ENCODE data around the gene BHLHA15. TPM values are rescaled to one million over a fixed set of nuclear protein-coding genes. Genes with fewer than 3 reads are reported as not detected.

The BHLHA15 gene
- total RNA-seq, 2 experiments from 2014 or later, result not detected

GRCh38 chr7:98213888-98214810 is 2.9 kb downstream of the BHLHA15 start:
- ChIA-PET POLR2A (interaction anchor here (0.7 kb wide), 1 partner anchor 12 kb away, joined by 3 read pairs; no protein-coding TSS in a partner anchor), CTCF (no interaction called here)
- Mint-ChIP-seq H3K9me3 (no peaks in the 10 kb centered on the region), H3K36me3 (ENCODE audit: low read depth) (peaks cover 23% of the 10 kb centered on the region), H3K4me1 (ENCODE audit: low read depth) (peaks cover 22% of the 10 kb centered on the region), H3K27me3 (no peaks in the 10 kb centered on the region), H3K4me3 (no peak overlapping the region), H3K27ac (no peak overlapping the region)
- intact Hi-C loops (cut with DNase I, micrococcal nuclease), result loop anchor here in 1 of 2 experiments (5.0 kb wide), 2 partner anchors 38 to 68 kb away; partner anchors contain the start of genes BRI3 and TECPR1
- H3K4me3 ChIP-seq (ENCODE audit: low read length), result no peak overlapping the region
- H3K27ac ChIP-seq (ENCODE audit: low read depth in 1 of 2, low read length in 2 of 2), result peak overlapping the region in 1 of 2 donors; percentile 16
- H3K27me3 ChIP-seq (ENCODE audit: control insufficient read depth in 1 of 2, insufficient read depth in 2 of 2, low read length in 2 of 2), result no peaks in the 10 kb centered on the region
- DNase-seq (peak in 1 of 14 experiments; percentile 15), ATAC-seq (ENCODE audit: poor library complexity) (no peak)
- H3K4me1 ChIP-seq (ENCODE audit: insufficient read depth, low read length), result peaks cover 13% of the 10 kb centered on the region
- no peak for TF ChIP-seq CTCF (IDR thresholded peaks at IDR 0.05)
- H3K36me3 ChIP-seq (ENCODE audit: insufficient read depth, low read length), result peaks cover 23% of the 10 kb centered on the region
- no peaks in the 10 kb centered on the region for H3K9me3 ChIP-seq (ENCODE audit: control insufficient read depth in 1 of 2, insufficient read depth in 1 of 2, low read length in 2 of 2)

- ChIA-PET POLR2A (interaction anchor here (0.8 kb wide), 1 partner anchor 36 kb away, joined by 3 read pairs; no protein-coding TSS in a partner anchor), CTCF (no interaction called here)
- H3K4me1 Mint-ChIP-seq (ENCODE audit: low read depth), result peaks cover 22% of the 10 kb centered on the region
- no peaks in the 10 kb centered on the region for H3K9me3 ChIP-seq (ENCODE audit: control insufficient read depth in 1 of 2, insufficient read depth in 1 of 2, low read length in 2 of 2)
- H3K9me3 Mint-ChIP-seq, result no peaks in the 10 kb centered on the region
- peaks cover 30% of the 10 kb centered on the region for H3K36me3 Mint-ChIP-seq (ENCODE audit: low read depth)
- ATAC-seq (ENCODE audit: poor library complexity) (no peak), DNase-seq (peak in 1 of 14 experiments; percentile 12)
- no peak overlapping the region for H3K4me3 Mint-ChIP-seq
- H3K27me3 ChIP-seq (ENCODE audit: control insufficient read depth in 1 of 2, insufficient read depth in 2 of 2, low read length in 2 of 2), result no peaks in the 10 kb centered on the region
- H3K36me3 ChIP-seq (ENCODE audit: insufficient read depth, low read length), result peaks cover 23% of the 10 kb centered on the region
- H3K4me3 ChIP-seq (ENCODE audit: low read length), result no peak overlapping the region
- no peak overlapping the region for H3K27ac ChIP-seq (ENCODE audit: low read depth in 1 of 2, low read length in 2 of 2)
- H3K27me3 Mint-ChIP-seq, result no peaks in the 10 kb centered on the region
- no peak for TF ChIP-seq CTCF (IDR thresholded peaks at IDR 0.05)
- H3K4me1 ChIP-seq (ENCODE audit: insufficient read depth, low read length), result peaks cover 13% of the 10 kb centered on the region
- intact Hi-C loops (cut with DNase I, micrococcal nuclease), result loop anchor here in 1 of 2 experiments (5.0 kb wide), 2 partner anchors 37 to 67 kb away; partner anchors contain the start of genes BRI3 and TECPR1
- no peak overlapping the region for H3K27ac Mint-ChIP-seq
These were observed 3.6 kb downstream of the BHLHA15 start for GRCh38 chr7:98214811-98215321.

GRCh38 chr7:98215561-98216495 is 4.6 kb downstream of the BHLHA15 start:
- no peak for ATAC-seq (ENCODE audit: poor library complexity)
- no peak for TF ChIP-seq CTCF (IDR thresholded peaks at IDR 0.05)
- Mint-ChIP-seq H3K4me3 (no peak overlapping the region), H3K27me3 (no peaks in the 10 kb centered on the region), H3K4me1 (ENCODE audit: low read depth) (peaks cover 20% of the 10 kb centered on the region), H3K27ac (no peak overlapping the region), H3K36me3 (ENCODE audit: low read depth) (peaks cover 32% of the 10 kb centered on the region), H3K9me3 (no peaks in the 10 kb centered on the region)
- intact Hi-C loops (cut with DNase I, micrococcal nuclease), result no loop called here
- DNase-seq, result no peak
- Histone ChIP-seq H3K27me3 (ENCODE audit: control insufficient read depth in 1 of 2, insufficient read depth in 2 of 2, low read length in 2 of 2) (no peaks in the 10 kb centered on the region), H3K36me3 (ENCODE audit: insufficient read depth, low read length) (peaks cover 23% of the 10 kb centered on the region), H3K27ac (ENCODE audit: low read depth in 1 of 2, low read length in 2 of 2) (no peak overlapping the region), H3K4me1 (ENCODE audit: insufficient read depth, low read length) (peaks cover 9% of the 10 kb centered on the region), H3K4me3 (ENCODE audit: low read length) (no peak overlapping the region), H3K9me3 (ENCODE audit: control insufficient read depth in 1 of 2, insufficient read depth in 1 of 2, low read length in 2 of 2) (no peaks in the 10 kb centered on the region)
- CTCF ChIA-PET, result no interaction called here
- POLR2A ChIA-PET, result interaction anchor here (0.6 to 1.4 kb wide), 3 partner anchors 35 to 134 kb away, joined by 3 to 4 read pairs (median 3); no protein-coding TSS in a partner anchor
